A549 treated with Mapracorat at 1 μM for 4 hours (cell line): ENCODE data around the gene MS4A1. TPM values are rescaled to one million over a fixed set of nuclear protein-coding genes. Genes with fewer than 3 reads are reported as not detected.

Source experiments
- total RNA-seq: library from RNA; stranded (reverse); fragments of 200-300 nt; extraction: Qiagen RNA extraction; gene quantifications from 5 replicates; pipeline ENCODE4 v1.2.3, GENCODE V29; 2022

Gene MS4A1
- not detected in 5 replicates for total RNA-seq

GRCh38 chr11:60455531-60456042 lies at the start of gene MS4A1:
Gene MS4A1 (plus strand): TSS chr11:60455847. CDS start chr11:60462375, 6,528 bp downstream.

DNA sequence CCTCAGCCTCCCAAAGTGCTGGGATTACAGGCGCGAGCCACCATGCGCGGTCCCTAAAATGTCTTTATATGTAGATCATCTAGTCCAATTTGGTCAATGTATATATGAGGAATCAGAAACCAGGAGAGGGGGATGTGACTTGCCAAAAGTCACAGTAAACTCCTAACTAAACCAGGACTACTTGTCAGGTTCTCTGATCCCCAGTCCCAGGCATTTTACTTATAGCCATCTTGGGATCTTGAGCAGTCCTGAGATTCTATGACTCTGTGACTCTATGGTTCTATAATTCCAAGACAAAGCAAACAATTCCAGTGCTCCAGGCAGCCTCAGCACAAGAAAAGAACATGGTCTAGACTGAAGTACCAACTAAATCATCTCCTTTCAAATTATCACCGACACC lies 26.4 kb upstream of the MS4A1 start, which contains the start of gene MS4A5:
Gene MS4A5 (plus strand): TSS at position 301 of the 400 bp plus-strand sequence. CDS start 103 bp downstream, outside the sequence.

DNA sequence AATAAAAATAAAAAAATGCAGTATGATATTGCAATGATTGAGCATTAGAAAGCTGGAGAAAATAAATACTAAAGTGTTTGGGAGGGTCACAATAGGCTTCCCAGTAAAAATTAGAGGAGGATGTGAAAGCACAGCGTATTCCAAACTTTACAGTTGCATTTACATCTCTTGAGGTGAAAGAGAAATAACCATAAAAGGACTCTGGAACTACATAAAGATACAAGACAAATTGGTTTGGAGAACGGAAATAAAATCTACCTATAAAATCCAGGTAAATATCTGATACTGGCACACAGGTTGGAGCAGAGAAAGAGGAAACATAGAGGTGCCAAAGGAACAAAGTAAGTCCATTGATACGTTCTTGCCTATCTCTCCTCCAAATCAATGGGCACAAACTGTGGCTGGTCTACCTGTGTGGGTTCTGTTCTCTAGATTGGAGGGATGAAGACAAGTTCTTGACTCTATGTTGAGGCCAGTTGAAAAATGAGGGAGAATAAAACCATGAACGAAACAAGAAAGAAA lies 36.9 kb downstream of the MS4A1 start, which contains the start of gene MS4A12:
Gene MS4A12 (plus strand): TSS at position 291 of the 522 bp plus-strand sequence. CDS start 4,541 bp downstream, outside the sequence.

GRCh38 chr11:60515144-60515855 lies 59.7 kb downstream of the MS4A1 start, which contains the start of gene MS4A13:
Gene MS4A13 (plus strand): TSS chr11:60515392. CDS start chr11:60518084, 2,692 bp downstream.

Other genes with a start within 250 kb of the MS4A1 start
- gene MS4A4E, start 212.7 kb upstream of the MS4A1 start, total RNA-seq = not detected in 5 replicates
- gene MS4A4A, start 175.2 kb upstream of the MS4A1 start, total RNA-seq = not detected in 5 replicates
- not detected in 5 replicates for gene MS4A6E, start 128.6 kb upstream of the MS4A1 start, total RNA-seq
- gene MS4A7, start 77.3 kb upstream of the MS4A1 start, total RNA-seq = not detected in 5 replicates
- not detected in 5 replicates for gene MS4A14, start 59.4 kb upstream of the MS4A1 start, total RNA-seq
- not detected in 5 replicates for gene MS4A5, start 26.3 kb upstream of the MS4A1 start, total RNA-seq
- gene MS4A12, start 36.9 kb downstream of the MS4A1 start, total RNA-seq = not detected in 5 replicates
- gene MS4A13, start 59.5 kb downstream of the MS4A1 start, total RNA-seq = not detected in 5 replicates
- not detected in 5 replicates for gene MS4A8, start 243.8 kb downstream of the MS4A1 start, total RNA-seq